Measurements from ENCODE around the gene SKIL.

- no peak for TF ChIP-seq CTCF (IDR thresholded peaks at IDR 0.05)
- no peak for TF ChIP-seq POLR2A (IDR thresholded peaks at IDR 0.05)
Measured at GRCh38 chr3:170354760-170355159, 2.8 kb upstream of the SKIL start.
